Lower leg skin (tissue), 4 donors: ENCODE measurements around the gene LOXHD1. TPM values are rescaled to one million over a fixed set of nuclear protein-coding genes. Genes with fewer than 3 reads are reported as not detected.
A peak's percentile ranks its signal among the peaks of the same experiment; 100 is the strongest.

Experiments
- DNase-seq, 2 donors: peaks; one replicate each; pipeline ENCODE4 v3.0.0-alpha.2; 2019; ENCODE audit warnings: low spot score in 2 of 2
- H3K4me3 ChIP-seq: fragments of 200-600 bp; sonication (generic); 2 replicates; pipeline ENCODE4 v1.5.1; 2017; ENCODE audit warnings: mild to moderate bottlenecking, low read depth; ENCODE audit not compliant: poor library complexity, severe bottlenecking
- POLR2A ChIP-seq, 2 donors: fragments of 450-650 bp; IDR thresholded peaks; one replicate each; pipeline ENCODE4 v1.6.1; 2016 to 2017; ENCODE audit warnings: antibody characterized with exemption in 2 of 2, mild to moderate bottlenecking in 1 of 2, moderate library complexity in 1 of 2
- WGBS, 2 donors: methylation state at CpG; one replicate each; pipeline ENCODE4 v1.1.5; 2018; 5-methylcytosine and 5-hydroxymethylcytosine counted together
- intact Hi-C: fragments of 100-400 bp; cut with DNase I; formaldehyde crosslinking; loops from one replicate; pipeline ENCODE4 v1.15.0; 2023; ENCODE audit warnings: low total_unique reads
- total RNA-seq, 4 donors: library from RNA; depleted of rRNA; stranded (reverse); fragments of >200 nt; gene quantifications; one replicate each; pipeline ENCODE4 v1.1.0, GENCODE V29; 2016
- TF ChIP-seq, protein P1 (sequence below), 3 donors: fragments of 450-650 bp; IDR thresholded peaks; one replicate each; pipeline ENCODE4 v1.5.1; 2016; ENCODE audit warnings: antibody characterized with exemption in 3 of 3, mild to moderate bottlenecking in 3 of 3, moderate library complexity in 2 of 3

Gene LOXHD1
- total RNA-seq, 4 donors from 2014 or later = 0.02 to 0.97 (median 0.32) TPM; not detected in 1

DNA sequence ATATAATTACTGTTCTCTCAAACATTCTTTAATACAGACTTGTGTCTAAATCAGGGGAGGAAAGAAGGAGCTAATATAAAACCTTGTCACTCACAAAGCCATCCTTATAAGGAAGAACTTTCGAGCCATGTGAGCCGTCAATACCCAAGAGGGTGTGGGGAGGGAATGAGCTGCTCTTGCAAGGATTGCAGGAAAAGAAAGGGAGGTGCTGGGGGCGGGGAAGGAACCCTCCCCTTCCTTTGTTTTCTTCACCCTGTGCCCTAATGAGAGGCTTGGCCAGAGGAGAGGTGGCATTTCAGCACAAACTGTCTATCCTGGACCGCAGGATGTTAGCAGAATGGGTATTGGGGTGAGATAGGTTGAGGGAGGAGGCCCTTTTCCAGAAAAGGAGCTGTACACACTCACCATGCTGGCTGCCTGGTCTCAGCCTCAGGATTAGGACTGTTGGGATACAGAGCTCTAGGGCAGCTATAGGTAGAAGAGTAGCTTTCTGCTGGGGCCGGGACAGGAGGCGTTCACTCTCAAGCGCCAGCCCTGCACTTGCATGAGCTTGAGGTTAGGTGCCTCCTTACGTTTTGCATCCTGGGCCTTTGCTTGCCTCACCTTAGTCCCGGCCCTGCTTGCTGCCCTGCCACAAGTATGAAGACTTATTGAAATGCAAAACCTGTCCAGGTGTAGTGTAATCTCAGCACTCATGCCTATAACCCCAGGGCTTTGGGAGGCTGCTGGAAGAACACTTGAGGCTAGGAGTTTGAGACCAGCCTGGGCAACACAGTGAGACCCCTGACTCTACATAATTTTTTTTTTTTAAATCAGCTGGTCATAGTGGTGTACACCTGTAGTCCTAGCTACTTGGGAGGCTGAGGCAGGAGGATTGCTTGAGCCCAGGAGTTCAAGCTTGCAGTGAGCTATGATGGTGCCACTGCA is 190.5 kb downstream of the LOXHD1 start:
- TF ChIP-seq POLR2A (IDR thresholded peaks at IDR 0.05) = no peak
- TF ChIP-seq, protein P1, sequence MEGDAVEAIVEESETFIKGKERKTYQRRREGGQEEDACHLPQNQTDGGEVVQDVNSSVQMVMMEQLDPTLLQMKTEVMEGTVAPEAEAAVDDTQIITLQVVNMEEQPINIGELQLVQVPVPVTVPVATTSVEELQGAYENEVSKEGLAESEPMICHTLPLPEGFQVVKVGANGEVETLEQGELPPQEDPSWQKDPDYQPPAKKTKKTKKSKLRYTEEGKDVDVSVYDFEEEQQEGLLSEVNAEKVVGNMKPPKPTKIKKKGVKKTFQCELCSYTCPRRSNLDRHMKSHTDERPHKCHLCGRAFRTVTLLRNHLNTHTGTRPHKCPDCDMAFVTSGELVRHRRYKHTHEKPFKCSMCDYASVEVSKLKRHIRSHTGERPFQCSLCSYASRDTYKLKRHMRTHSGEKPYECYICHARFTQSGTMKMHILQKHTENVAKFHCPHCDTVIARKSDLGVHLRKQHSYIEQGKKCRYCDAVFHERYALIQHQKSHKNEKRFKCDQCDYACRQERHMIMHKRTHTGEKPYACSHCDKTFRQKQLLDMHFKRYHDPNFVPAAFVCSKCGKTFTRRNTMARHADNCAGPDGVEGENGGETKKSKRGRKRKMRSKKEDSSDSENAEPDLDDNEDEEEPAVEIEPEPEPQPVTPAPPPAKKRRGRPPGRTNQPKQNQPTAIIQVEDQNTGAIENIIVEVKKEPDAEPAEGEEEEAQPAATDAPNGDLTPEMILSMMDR (IDR thresholded peaks at IDR 0.05) = no peak
- no peak overlapping the region for H3K4me3 ChIP-seq
- 48 to 49% methylated on average over 9 of the region's 9 CpGs for WGBS, 2 donors
- peak in 1 of 2 donors; percentile 39 for DNase-seq
- intact Hi-C loops = no loop called here

DNA sequence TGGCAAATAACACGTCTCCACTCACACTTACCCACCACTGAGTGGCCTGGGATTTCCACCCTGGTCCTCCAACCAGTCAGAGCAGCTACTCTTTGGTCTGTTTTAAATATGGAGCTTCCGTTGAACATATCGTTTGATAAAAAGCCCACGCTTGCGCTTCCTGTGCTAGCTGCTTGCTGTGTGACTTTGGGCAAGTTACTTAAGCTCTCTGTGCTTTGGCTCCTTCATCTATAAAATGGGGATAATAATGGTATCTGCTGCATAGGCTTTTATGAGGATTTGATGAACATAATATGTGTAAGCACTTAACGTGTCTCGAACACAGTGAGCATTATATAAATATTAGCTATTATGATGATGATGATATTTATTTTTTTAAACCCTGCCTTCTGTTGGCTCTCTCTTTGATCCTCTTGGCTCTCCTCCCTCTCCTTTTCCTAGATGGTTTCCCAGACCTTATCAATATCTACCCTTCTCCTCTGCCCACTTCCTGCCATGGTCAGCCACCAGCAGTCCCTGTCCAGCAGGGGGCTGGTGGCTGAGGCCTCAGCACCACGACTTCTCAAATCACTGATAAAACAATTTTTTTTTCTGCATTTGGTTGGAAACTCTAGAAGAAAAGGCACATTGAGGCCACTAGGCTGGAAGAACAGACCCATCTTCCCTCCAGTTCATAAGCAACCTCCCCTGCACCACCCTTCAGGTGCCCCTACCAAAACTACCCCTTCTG is 191.9 kb downstream of the LOXHD1 start:
- TF ChIP-seq, protein P1 (IDR thresholded peaks at IDR 0.05) = no peak
- TF ChIP-seq POLR2A (IDR thresholded peaks at IDR 0.05) = no peak
- intact Hi-C loops = no loop called here
- peak in 1 of 2 donors; percentile 34 for DNase-seq
- no peak overlapping the region for H3K4me3 ChIP-seq
- 78 to 84% methylated on average over 8 of the region's 8 CpGs for WGBS, 2 donors

DNA sequence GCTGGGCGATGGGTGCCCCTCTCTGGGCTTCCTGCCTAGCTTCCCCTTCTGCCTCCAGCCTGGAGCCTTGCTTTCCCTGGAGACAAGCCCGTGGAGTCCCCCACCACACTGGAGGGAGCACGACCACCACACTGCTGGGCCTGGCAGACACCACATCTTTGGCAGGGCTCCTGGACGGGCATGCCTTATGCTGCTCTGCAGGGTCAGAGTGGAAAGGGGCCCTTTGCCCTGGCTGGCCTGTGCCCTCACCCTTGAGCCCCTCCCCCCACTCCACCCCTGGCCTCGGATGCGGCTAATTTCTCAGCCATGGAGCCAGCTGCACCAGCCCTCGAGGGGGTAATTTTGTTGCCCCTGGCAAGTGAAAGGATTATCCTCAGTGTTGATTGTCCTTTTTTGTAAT is 194.5 kb downstream of the LOXHD1 start:
- DNase-seq = peak in 1 of 2 donors; percentile 70
- no peak overlapping the region for H3K4me3 ChIP-seq
- intact Hi-C loops = no loop called here
- 40 to 42% methylated on average over 7 of the region's 7 CpGs for WGBS, 2 donors
- no peak for TF ChIP-seq POLR2A (IDR thresholded peaks at IDR 0.05)
- TF ChIP-seq, protein P1 (IDR thresholded peaks at IDR 0.05) = no peak

DNA sequence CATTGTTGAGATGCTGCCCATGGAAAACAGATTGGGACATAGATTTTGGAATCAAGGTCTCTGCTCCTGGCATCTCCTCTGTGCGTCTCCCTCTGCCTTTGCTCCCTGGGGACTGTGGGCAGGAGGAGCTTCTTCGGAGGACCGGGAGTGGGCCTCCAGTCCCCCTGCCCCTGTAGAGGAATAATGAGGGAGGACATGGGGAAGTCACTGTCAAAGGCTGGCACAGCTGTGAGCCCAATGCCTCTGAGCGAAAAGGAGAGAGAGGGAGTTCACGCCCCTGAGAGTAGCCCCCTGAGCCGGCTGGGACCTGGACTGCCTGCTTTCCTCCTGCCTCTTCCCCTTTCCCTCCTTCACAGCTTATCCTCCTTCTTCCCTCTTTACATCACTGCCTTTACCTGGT is 195.0 kb downstream of the LOXHD1 start:
- TF ChIP-seq, protein P1 (IDR thresholded peaks at IDR 0.05) = no peak
- TF ChIP-seq POLR2A (IDR thresholded peaks at IDR 0.05) = no peak
- H3K4me3 ChIP-seq = no peak overlapping the region
- DNase-seq = peak in 1 of 2 donors; percentile 70
- WGBS, 2 donors = 79 to 82% methylated on average over 6 of the region's 6 CpGs
- intact Hi-C loops = no loop called here

- WGBS, 2 donors = 78 to 88% methylated on average over 5 of the region's 5 CpGs
- no peak overlapping the region for H3K4me3 ChIP-seq
- no peak for TF ChIP-seq POLR2A (IDR thresholded peaks at IDR 0.05)
- TF ChIP-seq, protein P1 (IDR thresholded peaks at IDR 0.05) = no peak
- intact Hi-C loops = no loop called here
- peak in 1 of 2 donors; percentile 36 for DNase-seq
Measured at GRCh38 chr18:46460754-46461153, 196.3 kb downstream of the LOXHD1 start.
